Measurements from ENCODE around the gene MPDU1. TPM values are rescaled to one million over a fixed set of nuclear protein-coding genes. Genes with fewer than 3 reads are reported as not detected.

MPDU1 gene
- total and polyA plus RNA-seq, 2 of the 4 experiments (the other 2 are of a cell fraction), result 135 to 149 TPM

- CTCF ChIA-PET, result interaction anchor here (0.7 to 2.2 kb wide), 4 partner anchors 14 to 60 kb away, joined by 3 to 9 read pairs (median 4); no protein-coding TSS in a partner anchor
- WGBS, 2 experiments (ENCODE audit: extremely low coverage in 2 of 2, insufficient read length in 1 of 2), result no CpG with 5 or more reads among the region's 15 CpGs
- H3K4me1 ChIP-seq (ENCODE audit: control insufficient read depth, insufficient read depth, low read length), result peaks cover 12% of the 10 kb centered on the region
- peaks cover 9% of the 10 kb centered on the region; the same call in 1 of the 2 replicates for H3K9me1 ChIP-seq (ENCODE audit: insufficient read depth, low read length)
- 0 out of 2 replicates have a peak overlapping the region, but pooled peaks have one; percentile 11 for H2AK5ac ChIP-seq (ENCODE audit: low read depth, low read length)
- H3K9ac ChIP-seq (ENCODE audit: low read depth, low read length), result peak overlapping the region; percentile 50
- H4K91ac ChIP-seq (ENCODE audit: insufficient read depth, low read depth, low read length), result no peak overlapping the region
- no peaks in the 10 kb centered on the region for H3K27me3 ChIP-seq (ENCODE audit: control insufficient read depth, insufficient read depth, low read length)
- intact Hi-C loops (cut with micrococcal nuclease) (loop anchor here (5.0 kb wide), 1 partner anchor 268 kb away; no protein-coding TSS in a partner anchor), dilution Hi-C loops (cut with HindIII; ENCODE audit: low sequenced_read_pairs, unreplicated experiment) (no loop called here), in situ Hi-C loops (cut with MboI; ENCODE audit: low sequenced_read_pairs) (no loop called here)
- H3K4ac ChIP-seq (ENCODE audit: low read depth, low read length), result no peak overlapping the region
- no peak overlapping the region for H2BK5ac ChIP-seq (ENCODE audit: low read depth, low read length, poor library complexity, severe bottlenecking)
- H3K36me3 ChIP-seq (ENCODE audit: control insufficient read depth, insufficient read depth, low read length), result peaks cover 68% of the 10 kb centered on the region
- POLR2A ChIA-PET (ENCODE audit: unreplicated experiment), result interaction anchor here (0.6 to 2.2 kb wide), 2 partner anchors 9 to 10 kb away, joined by 3 to 12 read pairs; partner anchors contain the start of gene MPDU1
- H3K18ac ChIP-seq (ENCODE audit: low read depth, low read length), result no peak overlapping the region
- H2BK120ac ChIP-seq (ENCODE audit: low read depth, low read length), result no peak overlapping the region
- no peak overlapping the region for H2AK9ac ChIP-seq (replicated peaks; ENCODE audit: low read depth, low read length, poor library complexity)
- peaks cover 9 to 68% of the 10 kb centered on the region in 2 experiments; a peak in 3 of 4 replicates for H3K79me1 ChIP-seq (ENCODE audit: low read depth in 1 of 2, low read length in 2 of 2)
- peak overlapping the region; percentile 46; the same call in 1 of the 2 replicates for H3K56ac ChIP-seq (ENCODE audit: extremely low read depth, insufficient read depth, low read length)
- peak; percentile 28 for DNase-seq
- no peak overlapping the region for H2BK15ac ChIP-seq (ENCODE audit: low read depth, low read length)
- H3K23ac ChIP-seq (ENCODE audit: low read depth, low read length), result peak overlapping the region; percentile 74
- no peak overlapping the region for H2BK20ac ChIP-seq (ENCODE audit: low read depth, low read length)
- H2AFZ ChIP-seq (replicated peaks; ENCODE audit: low read length, poor library complexity), result no peak overlapping the region
- peak overlapping the region; percentile 83 for H3K4me2 ChIP-seq (ENCODE audit: low read depth, low read length)
- H3K27ac ChIP-seq (ENCODE audit: insufficient read depth, low read length), result peak overlapping the region; percentile 19
- H3K14ac ChIP-seq (replicated peaks; ENCODE audit: low read depth, low read length), result peak overlapping the region; percentile 28; the same call in 1 of the 2 replicates
- BruUV-seq (replicated peaks), result no TSS peak
- H4K5ac ChIP-seq (ENCODE audit: low read depth, low read length), result no peak overlapping the region
- no peak overlapping the region for H4K8ac ChIP-seq (ENCODE audit: low read depth in 2 of 2, low read length in 2 of 2)
- H4K20me1 ChIP-seq (ENCODE audit: insufficient read depth, low read length), result peaks cover 67% of the 10 kb centered on the region
- H3K9me3 ChIP-seq (ENCODE audit: control insufficient read depth, insufficient read depth, low read length), result no peaks in the 10 kb centered on the region
- ATAC-seq (ENCODE audit: low read depth), result no peak
- H3K4me3 ChIP-seq (ENCODE audit: insufficient read depth, low read depth, low read length), result peak overlapping the region; percentile 77
- no peak for TF ChIP-seq ELK1 (IDR thresholded peaks at IDR 0.05; ENCODE audit: borderline replicate concordance, low read depth, low read length)
- no peak for TF ChIP-seq CHD1 (IDR thresholded peaks at IDR 0.05; ENCODE audit: low read depth, low read length)
- TF ChIP-seq NFE2L2 (IDR thresholded peaks at IDR 0.05; ENCODE audit: low read depth, low read length), result no peak
- TF ChIP-seq MAFK (IDR thresholded peaks at IDR 0.05; ENCODE audit: low read depth, low read length), result no peak
- TF ChIP-seq RCOR1 (IDR thresholded peaks at IDR 0.05; ENCODE audit: insufficient replicate concordance, low read length), result no peak
- TF ChIP-seq FOS (IDR thresholded peaks at IDR 0.05; ENCODE audit: low read depth, low read length), result no peak
- TF ChIP-seq MAZ (IDR thresholded peaks at IDR 0.05; ENCODE audit: borderline replicate concordance, low read depth, low read length), result no peak
- no peak for TF ChIP-seq USF2 (IDR thresholded peaks at IDR 0.05; ENCODE audit: low read depth, low read length)
- no peak for TF ChIP-seq SMC3 (IDR thresholded peaks at IDR 0.05; ENCODE audit: low read depth, low read length)
- TF ChIP-seq POLR2A (IDR thresholded peaks at IDR 0.05; ENCODE audit: low read depth, low read length), result no peak
- TF ChIP-seq CTCF (conservative IDR thresholded peaks at IDR 0.05; ENCODE audit: low read depth, low read length), result no peak
- no peak for TF ChIP-seq CEBPB (IDR thresholded peaks at IDR 0.05; ENCODE audit: low read depth, low read length)
- TF ChIP-seq BHLHE40 (IDR thresholded peaks at IDR 0.05; ENCODE audit: low read depth, low read length), result no peak
- TF ChIP-seq RAD21 (IDR thresholded peaks at IDR 0.05; ENCODE audit: low read length), result no peak
These were observed 9.3 kb upstream of the MPDU1 start for GRCh38 chr17:7574176-7574953.

All from IMR-90 (cell line).